Tibial nerve (tissue), 4 donors: ENCODE data around the gene F2R. TPM values are rescaled to one million over a fixed set of nuclear protein-coding genes. Genes with fewer than 3 reads are reported as not detected.

Experiments
- DNase-seq, 2 donors: peaks; one replicate each; pipeline ENCODE4 v3.0.0-alpha.2; 2019; ENCODE audit warnings: low spot score in 2 of 2
- H3K27ac ChIP-seq, 4 donors: fragments of 200-600 bp; sonication (generic) in 3 of 4; one replicate each; pipeline ENCODE4 v1.5.1; 2017 to 2019; ENCODE audit warnings: mild to moderate bottlenecking in 1 of 4
- H3K27me3 ChIP-seq, 2 donors: fragments of 200-600 bp; sonication (generic) in 1 of 2; one replicate each; pipeline versions ENCODE4 v1.5.1 to v1.6.0; 2017 to 2019
- H3K36me3 ChIP-seq, 3 donors: fragments of 200-600 bp; sonication (generic); one replicate each; pipeline ENCODE4 v1.5.1; 2018 to 2019
- H3K4me1 ChIP-seq, 4 donors: fragments of 200-600 bp; sonication (generic) in 3 of 4; one replicate each; pipeline ENCODE4 v1.5.1; 2017 to 2019
- H3K4me3 ChIP-seq, 4 donors: fragments of 200-600 bp; sonication (generic) in 3 of 4; one replicate each; pipeline ENCODE4 v1.5.1; 2017 to 2019; ENCODE audit warnings: mild to moderate bottlenecking in 1 of 4, moderate library complexity in 1 of 4
- H3K9me3 ChIP-seq, 4 donors: fragments of 200-600 bp; sonication (generic) in 3 of 4; one replicate each; pipeline ENCODE4 v1.5.1; 2017 to 2019
- CTCF ChIP-seq, 5 experiments: fragments of 200-600 bp in 3 of 5; fragments of 450-650 bp in 2 of 5; sonication (generic) in 3 of 5; IDR thresholded peaks; one replicate each; pipeline ENCODE4 v1.5.1; 2016 to 2019; ENCODE audit warnings: antibody characterized with exemption in 5 of 5, mild to moderate bottlenecking in 3 of 5, moderate library complexity in 2 of 5
- EP300 ChIP-seq, 2 donors: sonication (generic); formaldehyde crosslinking; IDR thresholded peaks; one replicate each; pipeline ENCODE4 v1.6.1; 2017; ENCODE audit warnings: antibody characterized with exemption in 2 of 2, mild to moderate bottlenecking in 1 of 2
- POLR2A ChIP-seq, 2 donors: fragments of 450-650 bp; IDR thresholded peaks; one replicate each; pipeline ENCODE4 v1.6.1; 2017; ENCODE audit warnings: antibody characterized with exemption in 2 of 2, mild to moderate bottlenecking in 2 of 2, moderate library complexity in 2 of 2
- WGBS, 2 donors: methylation state at CpG; one replicate each; pipeline ENCODE4 v1.1.5; 2018; 5-methylcytosine and 5-hydroxymethylcytosine counted together
- total RNA-seq, 4 donors: library from RNA; depleted of rRNA; stranded (reverse); fragments of >200 nt; gene quantifications; one replicate each; pipeline ENCODE4 v1.1.0, GENCODE V29; 2016

F2R gene
- total RNA-seq, 4 donors from 2014 or later = 2.5 to 12.6 (median 6.2) TPM

DNA sequence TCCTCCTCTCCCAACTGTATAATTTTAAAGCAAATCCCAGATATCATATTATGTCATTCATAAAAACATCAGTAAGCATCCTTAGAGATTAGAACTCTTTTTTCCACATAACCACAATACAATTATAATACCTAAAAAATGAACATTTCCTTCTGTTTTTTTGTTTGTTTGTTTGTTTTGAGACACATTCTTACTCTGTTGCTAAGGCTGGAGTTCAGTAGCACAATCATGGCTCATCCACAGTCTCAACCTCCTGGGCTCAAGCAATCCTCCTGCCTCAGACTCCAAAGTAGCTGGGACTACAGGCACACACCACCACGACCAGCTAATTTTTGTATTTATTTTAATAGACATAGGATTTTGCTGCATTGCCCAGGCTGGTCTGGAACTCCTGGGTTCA lies 8.0 kb downstream of the F2R start:
- 78 to 84% methylated on average over 1 of the region's 1 CpG for WGBS, 2 donors
- TF ChIP-seq EP300 (IDR thresholded peaks at IDR 0.05) (no peak), POLR2A (IDR thresholded peaks at IDR 0.05) (no peak), CTCF (IDR thresholded peaks at IDR 0.05) (no peak)
- H3K27ac ChIP-seq = no peak overlapping the region

GRCh38 chr5:76724871-76725270 lies 8.9 kb downstream of the F2R start:
- DNase-seq = no peak
- H3K4me3 ChIP-seq = no peak overlapping the region
- H3K9me3 ChIP-seq = peaks cover 0 to 17% (median 6%) of the 10 kb centered on the region in 4 donors
- no peak overlapping the region for H3K27ac ChIP-seq
- TF ChIP-seq POLR2A (IDR thresholded peaks at IDR 0.05) (no peak), CTCF (IDR thresholded peaks at IDR 0.05) (no peak), EP300 (IDR thresholded peaks at IDR 0.05) (no peak)
- WGBS, 2 donors = 72% methylated on average over 4 of the region's 4 CpGs
- no peaks in the 10 kb centered on the region for H3K4me1 ChIP-seq
- H3K27me3 ChIP-seq = no peaks in the 10 kb centered on the region
- H3K36me3 ChIP-seq = no peaks in the 10 kb centered on the region

More for the DNA sequence above, 8.0 kb downstream of the F2R start:
- no peaks in the 10 kb centered on the region for H3K27me3 ChIP-seq
- H3K36me3 ChIP-seq = no peaks in the 10 kb centered on the region
- no peaks in the 10 kb centered on the region for H3K4me1 ChIP-seq
- no peak overlapping the region for H3K4me3 ChIP-seq
- no peak for DNase-seq
- peaks cover 0 to 7% (median 1%) of the 10 kb centered on the region in 4 donors for H3K9me3 ChIP-seq

GRCh38 chr5:76728965-76729364 lies 13.0 kb downstream of the F2R start:
- no peaks in the 10 kb centered on the region for H3K27me3 ChIP-seq
- TF ChIP-seq POLR2A (IDR thresholded peaks at IDR 0.05) (no peak), CTCF (IDR thresholded peaks at IDR 0.05) (no peak), EP300 (IDR thresholded peaks at IDR 0.05) (no peak)
- H3K36me3 ChIP-seq = peaks cover 0 to 10% (median 0%) of the 10 kb centered on the region in 3 donors
- H3K4me3 ChIP-seq = no peak overlapping the region
- DNase-seq = no peak
- 72 to 82% methylated on average over 4 of the region's 4 CpGs for WGBS, 2 donors
- no peaks in the 10 kb centered on the region for H3K4me1 ChIP-seq
- peaks cover 0 to 27% (median 10%) of the 10 kb centered on the region in 4 donors for H3K9me3 ChIP-seq
- no peak overlapping the region for H3K27ac ChIP-seq

DNA sequence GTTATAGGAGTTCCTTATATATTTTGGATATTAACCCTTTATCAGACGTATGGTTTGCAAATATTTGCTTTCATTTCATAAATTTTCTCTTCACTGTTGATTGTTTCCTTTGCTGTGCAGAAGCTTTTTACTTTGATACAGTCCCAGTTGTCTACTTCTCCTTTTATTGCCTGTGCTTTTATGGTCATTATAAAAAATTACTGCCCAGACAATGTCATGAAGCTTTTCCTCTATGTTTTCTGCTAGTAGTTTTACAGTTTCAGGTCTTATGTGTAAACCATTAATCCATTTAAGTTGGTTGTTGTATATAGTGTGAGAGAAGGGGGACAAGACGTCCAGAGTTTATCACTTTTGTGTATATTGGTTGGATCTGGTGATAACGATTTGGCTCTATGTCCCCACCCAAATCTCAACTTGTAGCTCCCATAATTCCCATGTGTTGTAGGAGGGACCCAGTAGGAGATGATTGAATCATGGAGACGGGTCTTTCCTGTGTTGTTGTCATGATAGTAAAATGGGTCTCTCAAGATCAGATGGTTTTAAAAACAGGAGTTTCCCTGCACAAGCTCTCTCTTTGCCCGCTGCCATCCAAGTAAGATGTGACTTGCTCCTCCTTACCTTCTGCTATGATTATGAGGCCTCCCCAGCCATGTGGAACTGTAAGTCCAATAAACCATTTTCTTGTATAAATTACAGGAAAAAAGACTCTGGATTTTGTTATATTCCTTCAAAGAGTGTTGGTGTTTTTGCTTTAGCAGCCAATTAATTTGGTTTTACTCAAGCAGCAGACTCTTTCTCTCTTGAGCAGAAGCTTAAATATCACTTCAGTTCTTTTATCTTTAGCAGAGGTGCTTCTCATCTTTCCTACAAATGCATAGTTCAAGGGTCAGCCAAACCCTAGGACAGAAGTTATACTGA lies 13.7 kb downstream of the F2R start:
- peaks cover 0 to 10% (median 0%) of the 10 kb centered on the region in 3 donors for H3K36me3 ChIP-seq
- H3K9me3 ChIP-seq = peaks cover 0 to 27% (median 10%) of the 10 kb centered on the region in 4 donors
- H3K4me1 ChIP-seq = no peaks in the 10 kb centered on the region
- DNase-seq = no peak
- H3K27me3 ChIP-seq = no peaks in the 10 kb centered on the region
- H3K27ac ChIP-seq = no peak overlapping the region
- TF ChIP-seq EP300 (IDR thresholded peaks at IDR 0.05) (no peak), CTCF (IDR thresholded peaks at IDR 0.05) (no peak), POLR2A (IDR thresholded peaks at IDR 0.05) (no peak)
- 95% methylated on average over 5 of the region's 5 CpGs for WGBS, 2 donors
- no peak overlapping the region for H3K4me3 ChIP-seq

GRCh38 chr5:76732405-76733048 lies 16.6 kb downstream of the F2R start:
- TF ChIP-seq POLR2A (IDR thresholded peaks at IDR 0.05) (no peak), EP300 (IDR thresholded peaks at IDR 0.05) (no peak), CTCF (IDR thresholded peaks at IDR 0.05) (no peak)
- 89 to 90% methylated on average over 15 of the region's 15 CpGs for WGBS, 2 donors
- no peak for DNase-seq
- Histone ChIP-seq H3K36me3 (peaks cover 0 to 10% (median 0%) of the 10 kb centered on the region in 3 donors), H3K9me3 (peaks cover 0 to 27% (median 10%) of the 10 kb centered on the region in 4 donors), H3K27ac (peak overlapping the region in 1 of 4 donors; percentile 38), H3K4me1 (no peaks in the 10 kb centered on the region), H3K4me3 (no peak overlapping the region), H3K27me3 (no peaks in the 10 kb centered on the region)
